Retina (tissue), 1 donor: ENCODE data around the gene C10orf88.
"Not testable (repeated sequence)": the region's sequence is repeated elsewhere in the genome, so short reads cannot be mapped to it uniquely, and the experiment has no call there.

Experiments used
- DNase-seq: peaks from one replicate; pipeline ENCODE4 v3.0.0-alpha.2; 2016

Gene C10orf88

DNA sequence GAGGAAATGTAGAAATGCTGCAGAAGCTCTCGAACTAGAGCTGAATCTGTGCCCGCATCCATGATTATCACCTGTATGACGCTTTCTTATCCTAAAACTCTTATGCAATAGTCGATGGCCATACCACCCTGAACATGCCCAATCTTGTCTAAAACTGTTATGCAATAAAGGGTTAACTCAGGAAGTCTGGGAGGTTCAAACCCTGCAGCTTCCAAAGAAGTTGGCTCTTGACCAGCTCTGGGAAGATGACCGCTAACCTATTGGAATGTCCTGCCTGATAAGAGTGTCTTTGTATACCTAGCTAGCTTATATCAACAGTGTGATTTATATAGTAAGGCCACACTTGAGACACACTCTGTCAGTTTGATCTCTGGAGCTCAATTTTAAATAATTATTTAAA is 3.4 kb upstream of the C10orf88 start:
- no peak for DNase-seq

DNA sequence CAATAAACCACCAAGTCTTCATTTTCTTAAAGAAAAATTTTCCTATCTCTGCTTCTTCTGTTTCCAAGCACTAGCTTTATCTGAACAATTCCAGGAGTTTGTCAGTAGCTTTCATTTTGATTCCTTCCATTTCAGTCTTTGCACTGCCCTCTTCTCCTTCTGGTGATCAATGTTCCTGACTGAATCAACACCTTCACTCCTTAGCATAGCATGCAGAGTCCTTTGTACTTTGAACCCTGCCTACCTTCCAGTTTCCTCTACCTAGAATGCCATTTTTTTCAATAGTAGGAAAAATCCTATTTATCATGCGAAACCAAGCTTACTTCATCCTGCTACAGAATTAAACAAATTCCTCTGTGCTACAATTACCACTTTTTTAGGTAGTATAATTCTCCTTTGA is 1.9 kb upstream of the C10orf88 start:
- no peak for DNase-seq

DNA sequence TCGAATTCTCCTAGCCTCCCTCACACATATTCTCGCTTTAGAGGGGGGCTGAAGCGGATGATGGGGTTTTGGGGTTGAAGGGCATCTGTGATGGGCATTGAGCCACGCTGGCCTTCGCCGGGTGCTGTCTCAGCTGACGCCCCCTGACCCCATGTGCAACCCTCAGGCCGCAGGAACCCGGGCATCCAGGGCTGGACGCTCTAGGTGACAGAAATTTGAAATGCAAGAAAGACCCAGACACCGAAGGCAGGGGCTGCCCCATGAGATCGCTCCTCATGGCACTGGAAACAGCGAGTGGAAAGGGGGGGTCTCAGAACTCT is 664 bp upstream of the C10orf88 start:
- DNase-seq = no peak

DNA sequence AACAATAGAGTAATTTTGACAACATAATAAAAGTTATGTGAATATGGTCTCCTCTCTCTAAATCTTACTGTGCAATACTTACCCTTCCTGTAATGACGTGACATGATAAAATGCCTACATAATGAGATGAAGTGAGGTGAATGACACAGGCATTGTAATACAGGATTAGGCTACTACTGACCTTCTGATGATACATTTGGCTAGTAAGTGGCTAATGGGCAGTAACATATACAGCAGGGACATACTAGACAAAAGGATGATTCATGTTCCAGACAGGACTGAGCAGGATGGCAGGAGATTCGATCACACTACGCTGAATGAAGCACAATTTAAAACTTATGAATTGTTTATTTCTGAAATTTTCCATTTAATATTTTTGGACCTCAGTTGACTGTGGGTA is 4.7 kb downstream of the C10orf88 start:
- DNase-seq = no peak

DNA sequence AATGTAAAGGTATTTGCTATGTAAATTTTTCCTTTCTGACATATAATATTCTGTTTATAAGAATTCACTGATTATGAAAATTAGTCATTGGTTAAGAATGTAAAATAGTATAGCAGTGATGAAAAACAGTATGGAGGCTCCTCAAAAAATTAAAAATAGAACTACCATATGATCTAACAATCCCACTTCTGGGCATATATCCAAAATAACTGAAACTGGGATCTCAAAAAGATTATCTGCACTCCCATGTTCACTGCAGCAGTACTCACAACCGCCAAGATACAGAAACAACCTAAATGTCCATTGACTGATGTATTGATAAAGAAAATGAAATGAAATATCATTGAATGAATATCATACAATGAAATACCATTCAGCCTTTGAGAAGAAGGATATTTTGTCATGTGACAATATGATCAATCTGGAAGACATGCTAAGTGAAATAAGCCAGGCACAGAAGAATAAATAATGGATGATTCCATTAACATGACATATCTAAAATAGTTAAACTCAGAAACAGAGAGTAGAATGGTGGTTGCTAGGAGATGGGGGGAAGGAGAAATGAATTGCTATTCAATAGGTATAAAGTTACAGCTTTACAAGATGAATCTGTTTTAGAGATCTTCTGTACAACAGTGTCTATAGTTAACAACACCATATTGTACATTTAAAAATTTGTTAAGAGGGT is 14.0 kb downstream of the C10orf88 start:
- DNase-seq = no peak

DNA sequence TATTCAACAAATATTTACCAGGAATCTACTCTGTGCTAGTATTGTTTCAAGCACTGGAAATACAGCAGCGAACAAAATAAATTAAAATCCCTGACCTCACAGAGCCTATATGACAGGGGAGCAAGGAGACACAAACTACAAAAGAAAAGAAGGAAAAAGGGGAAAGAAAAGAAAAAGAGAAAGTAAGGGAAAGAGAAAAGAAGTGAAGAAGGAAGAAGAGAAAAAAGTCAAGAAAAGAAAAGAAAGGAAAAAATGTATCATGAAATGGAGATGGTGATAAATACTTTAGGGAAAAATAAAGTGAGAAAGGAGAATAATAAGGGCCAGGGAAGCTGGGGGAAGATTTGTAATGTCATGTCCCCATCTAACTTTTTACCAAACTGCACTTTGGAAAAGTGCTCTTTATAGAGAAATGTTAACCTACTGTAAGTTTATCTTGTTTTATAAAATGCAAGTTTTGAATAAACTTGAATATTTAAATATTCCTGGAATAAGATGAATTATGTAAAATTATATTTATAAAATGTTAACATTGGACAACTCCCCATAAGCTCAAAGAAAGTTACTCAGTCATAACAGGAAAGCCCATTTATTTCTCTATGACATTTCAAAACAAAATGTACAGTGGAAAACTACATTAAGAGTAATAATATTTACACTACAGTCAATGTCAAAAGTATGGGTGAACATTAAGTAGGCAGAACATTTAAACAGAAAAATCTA is 14.7 kb downstream of the C10orf88 start:
- DNase-seq = no peak

DNA sequence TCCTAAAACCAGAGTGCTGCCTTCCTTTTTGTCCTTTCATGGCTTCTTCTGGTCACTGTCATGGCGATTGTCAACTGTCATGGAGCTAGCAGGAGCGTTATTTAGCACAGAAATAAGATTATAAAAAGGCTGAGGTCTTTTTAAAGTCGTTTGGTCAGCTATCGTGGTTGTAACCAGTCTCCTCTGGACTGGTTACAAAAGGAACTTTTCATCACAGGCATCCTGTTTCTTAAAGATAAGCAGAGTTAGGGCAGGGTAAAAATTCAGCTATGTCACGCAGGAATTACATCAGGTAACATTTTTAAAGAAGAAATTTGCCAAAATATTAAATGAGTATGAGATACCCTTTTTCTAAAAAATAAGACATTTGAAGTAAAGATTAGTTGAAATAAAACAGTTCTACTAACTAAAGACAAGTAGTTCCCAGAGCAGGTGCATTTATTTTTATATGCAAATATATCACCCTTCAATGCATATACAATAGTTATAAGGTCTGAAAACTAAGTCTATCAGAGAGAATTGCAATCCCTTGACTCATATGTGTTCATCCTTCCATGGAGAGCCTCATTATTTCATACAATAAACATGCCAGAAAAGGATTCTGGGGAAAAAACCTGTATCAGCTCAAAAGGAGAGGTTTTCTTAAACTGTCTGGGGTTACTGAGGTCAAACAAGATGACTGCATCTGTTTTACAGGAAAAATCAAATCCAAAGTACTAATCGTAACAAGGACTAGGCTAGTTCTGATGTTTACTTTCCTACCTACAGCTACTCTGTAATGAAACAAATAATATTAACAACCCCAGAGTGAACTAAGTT is 22.7 kb downstream of the C10orf88 start:
- no peak for DNase-seq

DNA sequence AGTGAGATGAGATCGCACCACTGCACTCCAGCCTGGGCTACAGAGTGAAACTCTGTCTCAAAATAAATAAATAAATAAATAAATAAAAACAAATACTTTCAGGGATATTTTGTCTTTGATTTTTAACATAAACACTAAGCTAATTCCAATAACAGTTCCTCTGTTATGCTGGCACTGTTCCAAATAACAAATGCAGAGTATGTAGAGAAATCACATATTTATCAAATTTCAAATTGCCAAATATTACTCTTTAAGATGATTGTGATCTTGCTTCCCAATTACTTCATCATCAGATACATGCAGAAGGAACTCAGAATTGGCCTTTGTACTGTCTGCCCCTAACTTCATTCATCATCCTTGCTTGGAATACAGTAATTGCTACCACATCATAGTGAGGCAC is 23.9 kb downstream of the C10orf88 start:
- DNase-seq = no peak

DNA sequence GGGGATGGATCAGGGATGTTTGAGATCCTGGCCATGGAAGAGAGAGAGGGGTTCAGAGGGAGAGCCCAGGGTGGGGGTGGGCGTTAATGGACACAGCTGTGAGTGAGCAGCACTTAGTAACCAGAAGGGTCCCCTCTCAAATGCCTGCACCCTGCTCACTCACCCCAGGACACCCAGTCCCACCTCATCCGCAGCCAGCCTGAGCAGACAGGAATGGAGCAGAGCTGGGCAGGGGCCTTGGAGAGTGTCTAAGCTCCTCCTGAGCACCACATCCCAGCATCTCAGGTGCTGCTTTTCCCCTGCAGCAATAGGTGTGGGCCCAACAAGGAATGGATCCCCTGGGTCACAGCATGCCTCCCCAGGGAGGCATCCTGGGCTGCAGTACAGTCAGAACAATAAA is 38.3 kb downstream of the C10orf88 start:
- DNase-seq = no peak

DNA sequence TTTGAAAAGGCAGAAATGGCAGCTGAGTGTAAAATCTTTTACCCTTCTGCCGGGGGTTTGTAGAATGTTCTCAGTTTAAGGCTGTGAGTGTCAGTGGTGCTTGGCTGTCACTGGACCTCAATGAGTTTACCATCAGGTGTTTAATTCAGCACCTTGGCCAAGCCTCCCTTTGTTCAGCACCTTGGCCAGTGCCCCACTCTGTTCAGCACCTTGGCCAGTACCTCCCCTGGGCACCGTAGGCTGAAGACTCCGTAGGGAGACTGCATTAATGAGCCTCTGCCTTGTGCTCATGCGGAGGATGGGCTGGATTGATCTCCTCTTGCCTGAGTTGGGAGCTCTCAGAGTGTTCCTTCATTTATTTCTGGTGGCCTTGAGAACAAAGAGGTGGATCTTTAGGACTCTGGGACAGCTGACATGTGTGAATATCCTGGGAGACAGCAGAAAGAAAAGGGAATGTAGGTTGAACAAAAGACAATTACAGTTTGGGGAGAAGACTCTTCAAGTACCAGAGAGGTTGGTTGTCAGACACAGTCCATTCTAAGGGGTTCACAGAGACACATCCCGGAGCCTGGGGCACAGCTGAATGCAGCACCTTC is 42.0 kb downstream of the C10orf88 start:
- DNase-seq = peak; percentile 62

DNA sequence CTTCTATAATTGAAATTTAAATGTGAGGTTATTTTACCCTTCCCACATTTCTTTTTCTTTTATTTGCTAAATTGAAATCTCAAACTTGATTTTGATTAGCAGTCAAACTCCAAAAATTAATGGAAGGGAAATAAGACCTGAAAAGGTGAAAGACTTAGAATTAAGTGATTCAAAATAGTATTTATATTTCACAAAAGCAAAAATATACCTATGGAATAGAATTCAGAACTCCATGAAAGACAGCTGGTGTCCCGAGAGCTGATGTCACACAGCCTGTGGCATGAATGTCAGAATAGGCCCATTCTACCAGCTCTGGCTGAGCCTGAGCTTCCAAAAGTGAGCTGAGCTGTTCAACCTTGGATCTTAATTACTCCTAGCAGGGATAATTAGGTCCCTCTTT is 43.7 kb downstream of the C10orf88 start, which contains the start of gene FAM24A:
TSS of gene FAM24A (plus strand) at position 301 of the 400 bp plus-strand sequence. CDS start 1,025 bp downstream, outside the sequence.
- DNase-seq = no peak

DNA sequence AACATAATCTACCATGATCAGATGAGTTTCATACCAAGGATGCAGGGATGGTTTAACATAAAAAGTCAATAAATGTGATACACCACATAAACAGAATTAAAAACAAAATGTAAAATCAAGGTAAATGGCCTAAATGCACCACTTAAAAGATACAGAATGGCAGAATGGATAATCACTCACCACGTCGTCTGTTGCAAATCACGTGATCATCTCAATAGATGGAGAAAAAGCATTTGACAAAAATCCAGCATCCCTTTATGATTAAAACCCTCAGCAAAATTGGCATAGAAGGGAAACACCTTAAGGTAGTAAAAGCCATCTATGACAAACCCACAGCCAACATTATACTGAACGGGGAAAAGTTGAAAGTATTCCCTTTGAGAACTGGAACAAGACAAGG is 50.2 kb downstream of the C10orf88 start:
- not testable (repeated sequence) for DNase-seq

DNA sequence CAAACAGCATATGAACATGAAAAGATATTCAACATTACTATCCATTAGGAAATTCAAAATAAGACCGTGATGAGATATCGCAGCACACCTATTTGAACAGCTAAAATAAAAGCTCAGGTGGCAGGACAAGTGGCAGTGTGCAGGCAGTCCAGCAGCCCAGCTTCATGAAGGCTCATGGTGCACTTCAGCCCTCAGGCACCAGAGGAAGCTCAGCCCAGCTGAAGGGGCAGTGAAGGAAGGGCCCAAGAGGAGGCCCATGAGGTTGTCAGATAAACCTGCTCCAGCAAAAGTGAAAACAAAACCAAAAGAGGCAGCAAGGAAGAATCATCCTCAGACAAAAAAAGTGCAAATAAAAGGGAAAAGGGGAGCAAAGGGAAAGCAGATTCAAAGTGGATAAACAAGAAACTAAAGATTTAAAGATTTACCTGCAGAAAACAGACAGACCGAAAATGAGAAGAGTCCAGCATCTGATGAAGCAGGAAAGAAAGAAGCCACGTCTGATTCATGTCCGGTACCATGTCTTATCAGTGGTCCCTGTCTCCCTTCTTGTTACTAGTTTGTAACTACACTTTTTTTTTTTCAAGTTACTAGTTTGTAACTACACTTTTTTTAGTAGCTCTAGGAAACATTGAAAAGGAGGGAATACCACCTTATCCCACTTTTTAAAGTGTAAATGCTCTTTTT is 59.6 kb downstream of the C10orf88 start:
- no peak for DNase-seq

DNA sequence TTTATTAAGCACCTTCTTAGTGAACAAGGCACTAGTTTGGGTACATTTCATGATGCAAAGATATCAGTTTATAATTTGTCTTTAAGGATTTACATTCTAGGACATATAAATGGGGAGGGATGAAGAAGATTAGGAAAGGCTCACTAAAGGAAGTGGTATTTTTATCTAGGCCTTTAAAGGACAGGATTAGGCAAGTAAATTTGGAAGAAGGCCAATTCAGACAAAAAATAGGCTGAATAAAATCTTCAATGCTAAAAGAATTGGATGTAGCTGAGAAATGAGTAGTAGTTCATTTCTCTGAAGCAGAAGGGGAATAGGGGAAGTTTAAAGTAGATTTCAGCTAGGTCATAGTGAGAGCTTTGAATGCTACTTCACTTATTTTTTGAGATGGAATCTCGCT is 69.9 kb downstream of the C10orf88 start:
- DNase-seq = no peak

DNA sequence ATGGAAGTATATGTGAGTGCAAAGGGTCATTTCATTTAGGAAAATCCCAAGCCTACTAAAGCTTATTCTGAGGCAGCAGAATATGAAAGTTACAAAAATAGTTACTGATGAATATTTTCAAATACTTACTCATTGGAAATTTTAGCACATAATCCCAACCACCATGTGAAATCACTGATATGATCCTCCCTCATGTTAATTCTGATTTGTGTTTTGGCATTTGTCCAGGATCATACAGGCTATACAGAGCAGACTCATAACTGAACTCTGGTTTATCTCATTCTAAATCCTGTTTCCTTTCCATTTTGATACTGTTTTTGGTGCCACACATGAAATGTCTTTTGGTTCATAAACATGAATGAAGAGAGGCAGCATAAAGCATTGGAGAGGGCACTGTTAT is 71.3 kb downstream of the C10orf88 start:
- DNase-seq = no peak
